Peyer's patch (tissue), 4 donors: Measurements from ENCODE around the gene SEMA3A.

Experiments
- POLR2A ChIP-seq, 2 donors: fragments of 450-650 bp; IDR thresholded peaks; one replicate each; pipeline ENCODE4 v1.5.1; 2017; ENCODE audit warnings: antibody characterized with exemption in 2 of 2, mild to moderate bottlenecking in 2 of 2, moderate library complexity in 2 of 2
- TF ChIP-seq, protein P1 (sequence below), 6 experiments: fragments of 450-650 bp in 4 of 6; fragments of 200-600 bp in 2 of 6; sonication (generic) in 1 of 6; IDR thresholded peaks; one replicate each; pipeline ENCODE4 v1.5.1; 2017 to 2019; ENCODE audit warnings: antibody characterized with exemption in 6 of 6, mild to moderate bottlenecking in 3 of 6, moderate library complexity in 1 of 6

DNA sequence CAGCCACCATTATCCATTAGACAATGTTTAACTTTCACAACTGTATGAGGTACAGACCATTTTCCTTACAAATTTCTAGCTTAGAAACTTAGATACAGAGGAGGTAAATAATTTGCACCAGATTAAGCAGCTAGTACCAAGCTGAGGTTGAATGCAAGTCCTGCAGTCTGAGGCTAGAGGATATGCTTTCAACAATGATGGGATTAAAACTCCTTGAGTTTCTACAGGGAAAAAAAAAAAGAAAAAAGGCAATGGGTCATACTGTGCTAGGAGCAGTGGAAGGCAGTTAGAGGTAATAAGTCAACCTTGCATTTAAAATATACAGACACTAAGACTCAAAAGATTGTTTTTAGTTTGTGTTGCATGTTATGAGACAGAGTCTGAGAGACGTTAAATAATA lies 86.5 kb downstream of the SEMA3A start:
- TF ChIP-seq, protein P1, sequence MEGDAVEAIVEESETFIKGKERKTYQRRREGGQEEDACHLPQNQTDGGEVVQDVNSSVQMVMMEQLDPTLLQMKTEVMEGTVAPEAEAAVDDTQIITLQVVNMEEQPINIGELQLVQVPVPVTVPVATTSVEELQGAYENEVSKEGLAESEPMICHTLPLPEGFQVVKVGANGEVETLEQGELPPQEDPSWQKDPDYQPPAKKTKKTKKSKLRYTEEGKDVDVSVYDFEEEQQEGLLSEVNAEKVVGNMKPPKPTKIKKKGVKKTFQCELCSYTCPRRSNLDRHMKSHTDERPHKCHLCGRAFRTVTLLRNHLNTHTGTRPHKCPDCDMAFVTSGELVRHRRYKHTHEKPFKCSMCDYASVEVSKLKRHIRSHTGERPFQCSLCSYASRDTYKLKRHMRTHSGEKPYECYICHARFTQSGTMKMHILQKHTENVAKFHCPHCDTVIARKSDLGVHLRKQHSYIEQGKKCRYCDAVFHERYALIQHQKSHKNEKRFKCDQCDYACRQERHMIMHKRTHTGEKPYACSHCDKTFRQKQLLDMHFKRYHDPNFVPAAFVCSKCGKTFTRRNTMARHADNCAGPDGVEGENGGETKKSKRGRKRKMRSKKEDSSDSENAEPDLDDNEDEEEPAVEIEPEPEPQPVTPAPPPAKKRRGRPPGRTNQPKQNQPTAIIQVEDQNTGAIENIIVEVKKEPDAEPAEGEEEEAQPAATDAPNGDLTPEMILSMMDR (IDR thresholded peaks at IDR 0.05), result no peak
- TF ChIP-seq POLR2A (IDR thresholded peaks at IDR 0.05), result no peak
